DND-41 (cell line): ENCODE data around the gene S100A14.
"Not testable (repeated sequence)": the region's sequence is repeated elsewhere in the genome, so short reads cannot be mapped to it uniquely, and the experiment has no call there.

Experiments used
- CTCF ChIP-seq: IDR thresholded peaks from 2 replicates; pipeline ENCODE4 v1.5.1; 2012; ENCODE audit warnings: borderline replicate concordance, low read length, moderate library complexity, mild to moderate bottlenecking; ENCODE audit not compliant: poor library complexity, severe bottlenecking; ENCODE audit errors: extremely low read depth
- EZH2 ChIP-seq: IDR thresholded peaks from 3 replicates; pipeline ENCODE4 v1.6.1; 2012; ENCODE audit warnings: borderline replicate concordance, low read depth, mild to moderate bottlenecking, moderate library complexity, low read length, inconsistent platforms; ENCODE audit not compliant: severe bottlenecking

- not testable (repeated sequence) for TF ChIP-seq CTCF, EZH2
These were observed 32.6 kb downstream of the S100A14 start for GRCh38 chr1:153583514-153583913.
